GM19023 (cell line): ENCODE data around the gene SQSTM1.

ENCODE experiments used
- ATAC-seq: cut with Tn5 transposase; IDR thresholded peaks from one replicate; pipeline ENCODE4 v1.9.1; 2021; ENCODE audit warnings: mild to moderate bottlenecking, moderate library complexity; ENCODE audit not compliant: unreplicated experiment

SQSTM1 gene

GRCh38 chr5:179841621-179842020 is 20.9 kb downstream of the SQSTM1 start:
- ATAC-seq = no peak

GRCh38 chr5:179852993-179853547 is 32.4 kb downstream of the SQSTM1 start:
- peak; percentile 74 for ATAC-seq

GRCh38 chr5:179854356-179854755 is 33.7 kb downstream of the SQSTM1 start:
- ATAC-seq = no peak

GRCh38 chr5:179858241-179858585 is 37.5 kb downstream of the SQSTM1 start:
- ATAC-seq = peak; percentile 43

- peak; percentile 97 for ATAC-seq
Observed at GRCh38 chr5:179858586-179859427, 38.1 kb downstream of the SQSTM1 start, which contains the start of gene MRNIP. MRNIP (minus strand) TSS chr5:179858817; CDS start chr5:179858796, 21 bp downstream.

- no peak for ATAC-seq
Observed at GRCh38 chr5:179860301-179860700, 39.6 kb downstream of the SQSTM1 start.

GRCh38 chr5:179862296-179862695 is 41.6 kb downstream of the SQSTM1 start:
- no peak for ATAC-seq

- ATAC-seq = no peak
Observed at GRCh38 chr5:179862891-179863290, 42.2 kb downstream of the SQSTM1 start.

GRCh38 chr5:179863449-179864085 is 42.9 kb downstream of the SQSTM1 start:
- ATAC-seq = no peak

GRCh38 chr5:179864686-179865085 is 44.0 kb downstream of the SQSTM1 start:
- no peak for ATAC-seq

GRCh38 chr5:179865491-179866240 is 45.0 kb downstream of the SQSTM1 start:
- no peak for ATAC-seq

GRCh38 chr5:179866241-179867078 is 45.8 kb downstream of the SQSTM1 start:
- ATAC-seq = no peak

GRCh38 chr5:179867079-179867465 is 46.4 kb downstream of the SQSTM1 start:
- ATAC-seq = no peak

GRCh38 chr5:179867476-179867875 is 46.8 kb downstream of the SQSTM1 start:
- no peak for ATAC-seq

GRCh38 chr5:179868541-179868940 is 47.8 kb downstream of the SQSTM1 start:
- ATAC-seq = no peak

GRCh38 chr5:179869101-179869500 is 48.4 kb downstream of the SQSTM1 start:
- no peak for ATAC-seq

- ATAC-seq = no peak
Observed at GRCh38 chr5:179869641-179870402, 49.1 kb downstream of the SQSTM1 start.

GRCh38 chr5:179870403-179870903 is 49.7 kb downstream of the SQSTM1 start:
- no peak for ATAC-seq

- ATAC-seq = no peak
Observed at GRCh38 chr5:179870952-179871351, 50.2 kb downstream of the SQSTM1 start.
